Measurements from ENCODE around the gene ADCY1. TPM values are rescaled to one million over a fixed set of nuclear protein-coding genes. Genes with fewer than 3 reads are reported as not detected.

The ADCY1 gene
- total RNA-seq, 2 donors from 2014 or later, result 1.1 TPM

DNA sequence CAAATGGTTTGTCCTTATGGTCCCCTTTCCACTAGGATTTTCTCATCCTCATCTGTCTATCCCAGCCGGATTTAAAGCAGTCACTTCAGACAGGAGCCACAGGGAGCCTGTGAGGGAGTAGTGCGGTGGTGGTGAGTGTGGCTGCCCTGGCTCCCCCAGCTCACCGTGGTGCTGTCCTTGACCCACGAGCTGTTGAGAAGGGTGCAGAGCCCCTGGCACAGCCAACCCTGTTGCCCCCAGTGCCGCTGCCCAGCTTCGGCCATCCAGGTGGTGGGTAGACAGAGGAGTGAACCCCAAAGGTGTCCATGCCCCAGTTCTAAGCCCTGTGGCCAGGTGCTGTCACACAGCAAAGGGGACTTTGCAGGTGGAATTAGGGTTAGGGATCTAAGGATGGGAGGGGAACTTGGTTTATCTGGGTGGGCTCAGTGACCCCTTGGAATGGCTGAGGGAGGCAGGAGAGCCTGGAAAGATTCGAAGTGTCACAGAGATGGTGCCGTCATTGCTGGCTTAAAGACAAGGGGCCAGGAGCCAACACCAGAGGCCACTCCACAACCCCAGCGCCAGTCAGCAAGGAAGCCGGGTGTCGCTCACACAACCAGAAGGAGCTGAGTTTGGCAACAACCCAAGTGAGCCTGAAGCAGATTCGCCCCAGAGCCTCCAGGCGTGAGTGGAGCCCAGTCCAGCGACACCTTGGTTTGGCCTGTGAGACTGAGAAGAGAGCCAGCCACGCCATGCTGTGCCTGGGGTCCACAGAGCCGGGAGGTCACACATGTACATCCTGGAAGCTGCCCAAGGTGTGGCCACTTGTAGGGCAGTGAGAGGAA, 142.4 kb downstream of the ADCY1 start:
- TF ChIP-seq, protein P1, sequence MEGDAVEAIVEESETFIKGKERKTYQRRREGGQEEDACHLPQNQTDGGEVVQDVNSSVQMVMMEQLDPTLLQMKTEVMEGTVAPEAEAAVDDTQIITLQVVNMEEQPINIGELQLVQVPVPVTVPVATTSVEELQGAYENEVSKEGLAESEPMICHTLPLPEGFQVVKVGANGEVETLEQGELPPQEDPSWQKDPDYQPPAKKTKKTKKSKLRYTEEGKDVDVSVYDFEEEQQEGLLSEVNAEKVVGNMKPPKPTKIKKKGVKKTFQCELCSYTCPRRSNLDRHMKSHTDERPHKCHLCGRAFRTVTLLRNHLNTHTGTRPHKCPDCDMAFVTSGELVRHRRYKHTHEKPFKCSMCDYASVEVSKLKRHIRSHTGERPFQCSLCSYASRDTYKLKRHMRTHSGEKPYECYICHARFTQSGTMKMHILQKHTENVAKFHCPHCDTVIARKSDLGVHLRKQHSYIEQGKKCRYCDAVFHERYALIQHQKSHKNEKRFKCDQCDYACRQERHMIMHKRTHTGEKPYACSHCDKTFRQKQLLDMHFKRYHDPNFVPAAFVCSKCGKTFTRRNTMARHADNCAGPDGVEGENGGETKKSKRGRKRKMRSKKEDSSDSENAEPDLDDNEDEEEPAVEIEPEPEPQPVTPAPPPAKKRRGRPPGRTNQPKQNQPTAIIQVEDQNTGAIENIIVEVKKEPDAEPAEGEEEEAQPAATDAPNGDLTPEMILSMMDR (IDR thresholded peaks at IDR 0.05), result no peak
- H3K9ac ChIP-seq (ENCODE audit: low read depth in 2 of 2, low read length in 2 of 2), result no peak overlapping the region
- no peak overlapping the region for H3K4me3 ChIP-seq
- no peaks in the 10 kb centered on the region for H3K27me3 ChIP-seq
- intact Hi-C loops (cut with DNase I), result no loop called here
- no peak overlapping the region for H3K27ac ChIP-seq
- no peak for DNase-seq
- no peaks in the 10 kb centered on the region for H3K4me1 ChIP-seq
- H3K36me3 ChIP-seq, result no peaks in the 10 kb centered on the region
- H3K9me3 ChIP-seq, result no peaks in the 10 kb centered on the region

GRCh38 chr7:45717537-45718235, 143.5 kb downstream of the ADCY1 start:
- H3K4me1 ChIP-seq, result no peaks in the 10 kb centered on the region
- H3K36me3 ChIP-seq, result no peaks in the 10 kb centered on the region
- no peak overlapping the region for H3K9ac ChIP-seq (ENCODE audit: low read depth in 2 of 2, low read length in 2 of 2)
- no peak overlapping the region for H3K4me3 ChIP-seq
- no peak overlapping the region for H3K27ac ChIP-seq
- no peaks in the 10 kb centered on the region for H3K27me3 ChIP-seq
- intact Hi-C loops (cut with DNase I), result no loop called here
- no peak for DNase-seq
- TF ChIP-seq, protein P1 (IDR thresholded peaks at IDR 0.05), result no peak
- no peaks in the 10 kb centered on the region for H3K9me3 ChIP-seq

- TF ChIP-seq, protein P1 (IDR thresholded peaks at IDR 0.05), result no peak
- intact Hi-C loops (cut with DNase I), result no loop called here
- Histone ChIP-seq H3K27ac (no peak overlapping the region), H3K36me3 (no peaks in the 10 kb centered on the region), H3K4me3 (no peak overlapping the region), H3K27me3 (no peaks in the 10 kb centered on the region), H3K9ac (ENCODE audit: low read depth in 2 of 2, low read length in 2 of 2) (no peak overlapping the region), H3K9me3 (no peaks in the 10 kb centered on the region), H3K4me1 (no peaks in the 10 kb centered on the region)
- DNase-seq, result no peak
These were observed 144.5 kb downstream of the ADCY1 start for GRCh38 chr7:45718464-45719330.

DNA sequence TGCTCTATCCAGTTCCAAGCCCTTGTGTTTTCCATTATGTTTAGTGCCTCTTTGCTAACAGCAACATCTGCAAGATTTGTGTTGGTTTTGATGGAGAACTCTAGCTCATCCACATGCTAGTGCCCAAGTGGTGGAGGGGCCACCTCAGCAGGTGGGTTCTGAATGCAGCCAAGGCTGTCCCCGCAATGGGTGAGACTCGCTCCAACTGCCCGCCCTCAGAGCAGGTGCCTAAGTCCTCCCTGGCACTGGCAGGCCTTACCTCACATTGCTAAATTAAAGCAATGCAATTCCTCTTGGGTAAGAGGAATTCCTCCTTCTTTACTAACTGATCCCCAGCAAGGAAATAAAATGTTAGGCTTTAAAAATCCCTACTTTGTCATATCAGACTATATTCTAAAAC, 146.8 kb downstream of the ADCY1 start:
- TF ChIP-seq, protein P1 (IDR thresholded peaks at IDR 0.05), result no peak
- DNase-seq, result no peak
- no peak overlapping the region for H3K9ac ChIP-seq (ENCODE audit: low read depth in 2 of 2, low read length in 2 of 2)
- intact Hi-C loops (cut with DNase I), result no loop called here
- no peak overlapping the region for H3K27ac ChIP-seq
- H3K36me3 ChIP-seq, result no peaks in the 10 kb centered on the region
- H3K9me3 ChIP-seq, result no peaks in the 10 kb centered on the region
- H3K4me1 ChIP-seq, result no peaks in the 10 kb centered on the region
- no peak overlapping the region for H3K4me3 ChIP-seq
- H3K27me3 ChIP-seq, result no peaks in the 10 kb centered on the region
